Measurements from ENCODE around the gene UBAC2.

UBAC2 gene

DNA sequence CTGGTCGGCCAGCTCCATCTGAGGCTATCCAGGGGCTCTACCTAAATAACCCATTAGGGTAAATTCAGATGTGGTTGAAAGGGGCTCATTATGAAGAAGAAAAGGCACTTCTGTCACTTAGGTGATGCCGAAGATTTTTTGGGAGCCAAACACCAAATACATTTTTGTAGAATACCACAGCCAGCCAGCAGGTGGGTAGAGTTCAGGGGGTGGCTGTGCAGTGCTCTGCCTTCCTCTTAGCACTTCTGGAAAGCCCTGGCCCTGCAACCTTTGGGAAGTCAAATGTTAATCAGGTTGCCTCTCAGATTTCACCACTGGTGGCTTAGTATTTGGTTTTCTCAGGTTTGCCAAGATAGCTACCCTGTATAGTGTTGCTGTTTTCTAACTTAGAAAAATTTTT is 76.1 kb downstream of the UBAC2 start:
- ChIA-PET CTCF (interaction anchor here (1.0 to 23.7 kb wide), 4 partner anchors 90 to 160 kb away, joined by 3 to 363 read pairs (median 14); no protein-coding TSS in a partner anchor), POLR2A (no interaction called here)
- TF ChIP-seq, protein P1, sequence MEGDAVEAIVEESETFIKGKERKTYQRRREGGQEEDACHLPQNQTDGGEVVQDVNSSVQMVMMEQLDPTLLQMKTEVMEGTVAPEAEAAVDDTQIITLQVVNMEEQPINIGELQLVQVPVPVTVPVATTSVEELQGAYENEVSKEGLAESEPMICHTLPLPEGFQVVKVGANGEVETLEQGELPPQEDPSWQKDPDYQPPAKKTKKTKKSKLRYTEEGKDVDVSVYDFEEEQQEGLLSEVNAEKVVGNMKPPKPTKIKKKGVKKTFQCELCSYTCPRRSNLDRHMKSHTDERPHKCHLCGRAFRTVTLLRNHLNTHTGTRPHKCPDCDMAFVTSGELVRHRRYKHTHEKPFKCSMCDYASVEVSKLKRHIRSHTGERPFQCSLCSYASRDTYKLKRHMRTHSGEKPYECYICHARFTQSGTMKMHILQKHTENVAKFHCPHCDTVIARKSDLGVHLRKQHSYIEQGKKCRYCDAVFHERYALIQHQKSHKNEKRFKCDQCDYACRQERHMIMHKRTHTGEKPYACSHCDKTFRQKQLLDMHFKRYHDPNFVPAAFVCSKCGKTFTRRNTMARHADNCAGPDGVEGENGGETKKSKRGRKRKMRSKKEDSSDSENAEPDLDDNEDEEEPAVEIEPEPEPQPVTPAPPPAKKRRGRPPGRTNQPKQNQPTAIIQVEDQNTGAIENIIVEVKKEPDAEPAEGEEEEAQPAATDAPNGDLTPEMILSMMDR (IDR thresholded peaks at IDR 0.05; ENCODE audit: control extremely low read depth, extremely low read depth, low read depth, missing control alignments), result no peak
- DNase-seq (ENCODE audit: extremely low spot score), result no peak

DNA sequence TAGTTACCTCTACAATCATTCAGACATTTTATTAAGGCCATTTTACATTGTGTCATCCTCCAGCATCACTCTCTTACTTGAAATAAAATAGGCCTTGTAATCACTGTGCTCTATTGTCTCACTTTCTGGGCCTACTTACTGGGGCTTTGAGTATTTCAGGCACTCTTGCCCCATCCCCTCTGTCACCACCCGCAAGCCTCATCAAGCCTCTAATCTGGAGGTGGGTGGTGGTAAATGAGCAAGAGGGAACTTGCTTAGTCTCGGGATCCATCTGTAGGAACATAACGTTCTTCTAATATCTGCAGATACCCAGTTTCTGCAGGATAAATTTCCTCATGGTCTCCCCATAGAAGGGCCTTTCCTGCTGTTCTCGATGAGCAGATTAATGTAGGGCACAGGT is 77.0 kb downstream of the UBAC2 start:
- CTCF ChIA-PET, result interaction anchor here (6.2 to 23.7 kb wide), 2 partner anchors 10 to 159 kb away, joined by 85 to 363 read pairs; no protein-coding TSS in a partner anchor
- POLR2A ChIA-PET, result no interaction called here
- no peak for DNase-seq (ENCODE audit: extremely low spot score)
- TF ChIP-seq, protein P1 (IDR thresholded peaks at IDR 0.05; ENCODE audit: control extremely low read depth, extremely low read depth, low read depth, missing control alignments), result no peak

DNA sequence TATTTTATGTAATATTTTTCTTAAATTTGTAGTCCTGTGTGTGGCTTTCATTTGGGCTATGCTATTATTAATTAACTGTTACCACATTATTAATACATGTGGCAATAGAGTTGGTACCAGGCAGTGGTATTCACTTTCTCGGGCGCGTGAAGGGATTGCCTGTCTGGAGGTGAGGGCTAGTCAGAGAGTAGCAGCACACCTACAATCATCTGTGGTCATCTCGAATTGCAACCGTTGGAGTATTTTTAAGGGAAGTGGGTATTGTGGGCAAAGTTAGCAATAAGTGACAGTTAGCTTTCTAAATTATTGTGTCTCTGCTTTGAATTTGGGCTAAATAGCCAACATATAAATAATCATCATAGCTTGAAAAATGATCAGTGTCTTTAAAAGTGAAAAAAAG is 77.5 kb downstream of the UBAC2 start:
- no peak for DNase-seq (ENCODE audit: extremely low spot score)
- TF ChIP-seq, protein P1 (IDR thresholded peaks at IDR 0.05; ENCODE audit: control extremely low read depth, extremely low read depth, low read depth, missing control alignments), result no peak
- ChIA-PET CTCF (interaction anchor here (1.1 to 23.7 kb wide), 3 partner anchors 10 to 159 kb away, joined by 3 to 363 read pairs (median 85); no protein-coding TSS in a partner anchor), POLR2A (no interaction called here)

DNA sequence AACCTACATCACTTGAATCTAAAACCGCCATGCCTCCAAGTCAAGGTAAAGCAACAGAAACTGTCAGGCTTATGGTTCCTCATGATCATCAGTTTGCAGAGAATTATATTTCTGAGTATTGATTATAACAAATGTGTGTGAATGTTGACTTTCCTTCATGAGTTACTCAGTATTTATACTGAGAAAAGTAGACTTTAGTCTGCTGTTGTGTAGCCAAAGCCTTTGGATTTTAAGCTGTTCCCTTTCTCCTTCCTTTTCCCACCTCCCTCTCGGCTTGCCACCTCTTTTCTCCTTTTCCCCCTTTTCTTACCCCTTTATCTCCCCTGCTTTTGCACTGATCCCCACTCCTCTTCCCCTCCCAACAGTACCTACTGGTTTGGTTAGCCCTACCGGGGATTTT is 78.2 kb downstream of the UBAC2 start:
- POLR2A ChIA-PET, result no interaction called here
- DNase-seq (ENCODE audit: extremely low spot score), result no peak
- CTCF ChIA-PET, result interaction anchor here (1.1 to 23.7 kb wide), 3 partner anchors 10 to 158 kb away, joined by 3 to 363 read pairs (median 85); no protein-coding TSS in a partner anchor
- TF ChIP-seq, protein P1 (IDR thresholded peaks at IDR 0.05; ENCODE audit: control extremely low read depth, extremely low read depth, low read depth, missing control alignments), result no peak

DNA sequence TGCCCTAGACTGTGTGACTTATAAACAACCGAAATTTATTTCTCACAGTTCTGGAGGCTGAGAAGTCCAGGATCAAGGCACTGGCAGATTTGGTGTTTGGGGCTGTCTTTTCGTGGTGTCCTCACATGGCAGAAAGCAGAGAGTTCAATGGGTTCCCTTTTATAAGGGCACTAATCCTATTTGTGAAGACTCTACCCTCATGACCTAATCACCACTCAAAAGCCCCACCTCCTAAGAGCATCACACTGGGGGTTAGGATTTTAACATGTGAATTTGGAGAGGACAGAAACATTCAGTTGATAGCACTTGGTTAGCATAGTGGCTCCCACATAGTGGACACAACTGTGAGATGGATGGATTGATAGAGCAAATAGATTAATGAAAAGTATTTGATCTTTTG is 79.0 kb downstream of the UBAC2 start:
- DNase-seq (ENCODE audit: extremely low spot score), result no peak
- POLR2A ChIA-PET, result no interaction called here
- CTCF ChIA-PET, result interaction anchor here (1.6 to 23.7 kb wide), 3 partner anchors 12 to 157 kb away, joined by 4 to 363 read pairs (median 85); no protein-coding TSS in a partner anchor
- TF ChIP-seq, protein P1 (IDR thresholded peaks at IDR 0.05; ENCODE audit: control extremely low read depth, extremely low read depth, low read depth, missing control alignments), result no peak

- no peak for DNase-seq (ENCODE audit: extremely low spot score)
- ChIA-PET CTCF (interaction anchor here (1.0 to 23.7 kb wide), 4 partner anchors 12 to 157 kb away, joined by 3 to 363 read pairs (median 44); no protein-coding TSS in a partner anchor), POLR2A (no interaction called here)
- TF ChIP-seq, protein P1 (IDR thresholded peaks at IDR 0.05; ENCODE audit: control extremely low read depth, extremely low read depth, low read depth, missing control alignments), result no peak
Observed at GRCh38 chr13:99280166-99280565, 79.5 kb downstream of the UBAC2 start.
